ENCODE measurements around the gene CCDC187.
A peak's percentile ranks its signal among the peaks of the same experiment; 100 is the strongest.
"Not testable (repeated sequence)": the region's sequence is repeated elsewhere in the genome, so short reads cannot be mapped to it uniquely, and the experiment has no call there.

Gene CCDC187

DNA sequence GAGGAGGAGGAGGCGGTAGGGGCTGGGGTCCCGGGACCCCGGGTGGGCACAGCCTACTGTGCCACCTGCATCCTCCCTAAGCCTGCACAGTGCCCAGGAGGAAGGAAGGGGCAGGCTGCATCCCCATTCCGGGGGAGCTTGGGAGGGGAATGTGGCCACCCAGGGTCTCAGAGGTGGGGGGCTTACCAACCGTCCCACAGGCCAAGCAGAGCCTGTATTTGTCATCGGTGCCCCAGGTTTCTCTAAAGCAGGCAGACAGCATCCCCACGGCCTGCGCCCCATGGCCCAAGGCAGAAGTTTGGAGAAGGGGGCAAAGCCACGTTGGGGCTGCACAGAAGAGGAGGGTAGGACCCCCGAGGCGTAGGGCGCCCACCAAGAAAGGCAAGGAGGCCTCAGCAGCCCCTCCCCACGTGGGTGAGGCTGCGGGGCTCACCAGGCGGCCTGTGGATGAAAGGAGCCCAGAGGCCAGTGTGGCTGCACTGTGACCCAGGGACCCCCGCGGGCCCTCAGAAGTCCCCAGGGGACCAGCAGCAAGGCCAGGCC is 22.9 kb upstream of the CCDC187 start:
- DNase-seq (ENCODE audit: low spot score) = no peak

DNA sequence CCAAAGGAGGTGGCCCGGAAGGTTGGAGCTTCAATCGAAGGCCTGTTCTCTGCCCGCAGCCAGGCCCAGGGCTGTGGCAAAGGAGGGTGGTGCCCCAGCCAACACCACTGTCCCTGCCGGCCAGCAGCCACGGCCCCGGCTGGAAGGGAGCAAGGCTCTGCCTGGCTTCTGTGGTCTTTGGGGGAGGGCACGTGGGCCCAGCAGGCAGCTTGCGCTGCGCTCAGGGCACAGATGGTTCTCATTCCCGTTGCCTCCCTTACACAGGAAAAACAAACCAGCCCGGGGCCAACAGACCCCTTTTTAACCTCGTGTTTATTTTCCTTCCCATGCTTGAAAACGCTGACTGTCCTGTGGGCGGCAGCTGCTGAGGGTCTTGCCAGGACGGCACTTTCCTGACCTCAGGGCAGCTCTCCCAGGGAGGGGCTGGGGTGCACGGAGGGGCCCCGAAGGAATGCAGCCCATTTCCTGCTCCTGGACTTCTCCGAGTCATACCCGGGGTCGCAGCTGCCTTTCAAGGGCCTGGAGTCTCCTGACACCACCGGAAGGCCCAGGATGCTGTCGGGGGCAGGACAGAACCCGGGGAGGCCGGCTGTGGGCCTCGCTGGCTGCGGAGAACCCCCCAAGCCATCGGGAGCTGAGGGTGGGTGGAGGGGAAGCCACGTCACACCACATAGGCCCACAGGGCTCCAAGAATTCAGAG is 22.3 kb upstream of the CCDC187 start:
- no peak for DNase-seq (ENCODE audit: low spot score)

DNA sequence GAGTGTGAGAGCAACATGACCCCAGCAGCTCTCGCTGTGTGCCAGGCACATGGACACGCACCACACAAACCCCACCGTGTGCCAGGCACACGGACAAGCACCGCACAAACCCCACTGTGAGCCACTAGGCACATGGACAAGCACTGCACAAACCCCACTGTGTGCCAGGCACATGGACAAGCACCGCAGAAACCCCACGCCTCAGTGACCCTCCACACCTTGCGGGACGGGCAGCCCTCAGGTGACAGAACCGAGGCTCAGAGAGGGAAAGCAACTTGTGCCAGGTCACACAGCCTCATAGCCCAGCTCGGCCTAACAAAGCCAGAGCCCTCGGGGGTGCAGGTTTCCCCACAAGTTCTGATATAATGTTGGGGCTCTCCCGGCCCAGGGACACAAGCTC is 21.5 kb upstream of the CCDC187 start:
- no peak for DNase-seq (ENCODE audit: low spot score)

DNA sequence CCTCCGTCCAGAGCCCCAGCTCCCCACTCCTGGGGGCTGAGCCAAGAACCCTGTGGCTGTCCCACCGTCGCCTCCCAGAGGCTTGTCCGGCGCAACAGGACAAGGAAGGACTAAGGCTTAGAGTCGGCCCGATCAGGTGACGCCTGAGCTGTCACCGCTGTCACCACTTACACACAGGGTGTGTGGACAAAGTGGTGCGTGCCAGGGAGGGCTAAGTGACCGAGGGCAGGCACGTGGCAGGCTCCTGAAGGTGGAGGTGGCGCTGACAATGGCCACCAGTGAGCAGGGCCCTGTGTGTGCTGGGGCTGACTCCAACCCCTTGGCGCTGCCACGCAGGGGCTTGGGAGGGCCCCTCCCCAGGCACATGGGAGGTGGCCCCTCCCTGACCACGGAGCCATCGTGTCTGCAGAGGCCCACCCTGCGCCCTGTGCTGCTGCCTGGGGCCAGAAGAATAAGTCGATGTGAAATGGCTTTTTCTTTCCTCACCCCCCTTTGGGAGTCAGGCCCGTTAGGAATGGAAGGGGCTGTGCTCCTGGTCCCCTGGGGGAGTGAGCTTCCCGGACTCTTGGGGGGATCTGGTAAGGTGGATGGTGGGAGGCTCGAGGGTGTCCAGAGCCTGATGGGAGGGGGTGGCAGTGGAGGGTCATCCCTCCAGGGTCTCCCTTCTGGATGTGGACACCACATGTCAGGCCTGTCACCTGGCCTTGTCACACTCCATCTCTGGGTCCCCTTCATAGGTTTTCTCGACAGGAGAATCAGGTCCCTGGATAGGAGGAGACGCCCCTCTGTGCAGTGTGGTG is 20.8 kb upstream of the CCDC187 start:
- no peak for DNase-seq (ENCODE audit: low spot score)

DNA sequence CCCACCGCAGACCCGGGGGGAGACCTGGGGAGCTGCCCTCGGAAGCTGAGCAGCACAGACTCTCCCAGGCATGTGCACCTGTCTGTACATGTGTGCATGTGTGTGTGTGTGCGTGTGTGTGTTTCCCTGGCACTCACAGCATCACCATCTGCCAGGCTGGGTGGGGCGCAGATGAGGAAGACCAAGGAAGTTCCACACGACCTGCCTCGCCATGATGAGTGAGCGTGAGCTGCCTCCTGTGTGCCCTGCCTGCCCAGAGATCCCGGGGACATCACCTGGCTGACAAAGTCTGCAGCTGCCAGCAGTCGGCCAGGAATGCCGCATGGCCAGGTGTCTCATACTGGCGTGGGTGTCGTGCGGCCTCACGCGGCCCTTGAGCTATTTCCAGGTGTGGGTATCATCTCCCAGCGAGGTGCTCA is 19.5 kb upstream of the CCDC187 start:
- DNase-seq (ENCODE audit: low spot score) = no peak

DNA sequence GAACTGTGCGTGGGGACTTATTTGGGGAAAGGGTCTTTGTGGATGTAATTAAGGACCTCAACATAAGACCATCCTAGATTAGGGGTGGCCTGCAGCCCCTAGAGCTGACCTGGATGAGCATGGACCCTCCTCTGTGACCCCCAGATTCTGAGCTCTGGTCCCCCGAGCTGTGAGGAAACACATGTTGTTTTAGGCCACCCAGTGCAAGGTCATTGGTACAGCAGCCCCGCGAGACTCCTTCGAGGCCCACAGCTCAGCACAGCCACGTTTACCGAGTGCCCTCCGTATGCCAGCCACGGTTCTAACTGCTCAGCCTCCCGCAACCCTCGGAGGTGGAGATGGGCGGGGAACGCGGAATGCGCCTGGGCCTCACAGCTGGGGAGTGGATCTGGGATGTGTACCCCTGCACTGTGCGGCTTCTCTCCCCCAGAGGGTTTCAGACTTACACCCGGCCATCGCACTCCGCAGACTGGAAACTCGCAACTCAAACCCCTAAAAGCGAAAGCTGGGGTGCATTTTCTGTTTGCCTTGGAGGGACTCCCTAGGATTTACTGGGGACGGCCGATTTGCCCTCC is 18.9 kb upstream of the CCDC187 start:
- no peak for DNase-seq (ENCODE audit: low spot score)

DNA sequence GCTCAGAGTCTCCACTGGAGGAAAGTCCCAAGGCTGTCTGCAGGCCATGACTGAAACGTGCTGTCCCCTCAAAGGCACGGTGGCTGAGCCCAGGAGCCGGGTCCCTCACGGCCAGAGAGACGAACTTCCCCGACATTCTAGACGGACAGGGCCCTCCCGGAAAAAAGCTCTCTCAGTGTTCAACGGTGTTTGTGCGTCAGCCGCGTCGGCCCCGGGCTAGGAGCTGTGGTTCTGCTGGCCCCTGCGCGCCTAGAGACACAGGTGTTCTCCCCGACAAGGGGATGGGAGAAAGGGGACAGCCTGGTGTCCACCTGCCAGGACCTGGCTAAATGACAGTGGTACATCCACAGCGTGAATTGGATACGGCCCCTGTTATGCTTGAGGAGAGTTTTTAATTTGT is 17.7 kb upstream of the CCDC187 start:
- DNase-seq (ENCODE audit: low spot score) = no peak

DNA sequence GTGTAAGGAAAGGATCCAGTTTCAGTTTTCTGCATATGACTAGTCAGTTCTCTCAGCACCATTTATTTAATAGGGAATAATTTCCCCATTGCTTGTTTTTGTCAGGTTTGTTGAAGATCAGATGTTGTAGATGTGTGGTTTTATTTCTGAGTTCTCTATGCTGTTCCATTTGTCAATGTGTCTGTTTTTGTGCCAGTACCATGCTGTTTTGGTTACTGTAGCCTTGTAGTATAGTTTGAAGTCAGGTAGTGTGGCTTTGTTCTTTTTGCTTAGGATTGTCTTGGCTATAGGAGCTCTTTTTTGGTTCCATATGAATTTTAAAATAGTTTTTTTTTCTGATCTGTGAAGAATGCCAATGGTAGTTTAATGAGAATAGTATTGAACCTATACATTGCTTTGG is 17.1 kb upstream of the CCDC187 start:
- DNase-seq (ENCODE audit: low spot score) = not testable (repeated sequence)

DNA sequence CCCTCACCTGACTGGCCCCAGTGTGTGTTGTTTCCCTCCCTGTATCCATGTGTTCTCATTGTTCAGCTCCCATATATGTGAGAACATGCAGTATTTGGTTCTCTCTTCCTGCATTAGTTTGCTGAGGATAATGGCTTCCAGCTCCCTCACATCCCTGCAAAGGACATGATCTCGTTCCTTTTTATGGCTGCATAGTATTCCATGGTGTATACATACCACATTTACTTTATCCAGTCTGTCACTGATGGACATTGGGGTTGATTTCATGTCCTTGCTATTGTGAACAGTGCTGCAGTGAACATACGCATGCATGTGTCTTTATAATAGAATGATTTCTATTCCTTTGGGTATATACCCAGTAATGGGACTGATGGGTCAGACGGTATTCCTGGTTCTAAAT is 16.1 kb upstream of the CCDC187 start:
- not testable (repeated sequence) for DNase-seq (ENCODE audit: low spot score)

DNA sequence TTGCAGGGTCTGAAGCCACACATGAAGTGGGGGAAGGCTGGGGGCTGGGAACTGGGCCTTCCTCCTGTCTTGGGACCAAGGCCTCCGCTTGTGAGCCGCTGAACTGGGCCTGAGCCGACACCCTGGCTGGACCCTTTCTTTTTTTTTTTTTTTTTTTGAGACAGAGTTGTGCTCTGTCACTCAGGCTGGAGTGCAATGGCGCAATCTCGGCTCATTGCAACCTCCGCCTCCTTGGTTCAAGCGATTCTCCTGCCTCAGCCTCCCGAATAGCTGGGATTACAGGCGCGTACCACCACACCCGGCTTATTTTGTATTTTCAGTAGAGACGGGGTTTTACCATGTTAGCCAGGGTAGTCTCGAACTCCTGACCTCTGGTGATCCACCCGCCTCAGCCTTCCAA is 15.3 kb upstream of the CCDC187 start:
- DNase-seq (ENCODE audit: low spot score) = not testable (repeated sequence)

DNA sequence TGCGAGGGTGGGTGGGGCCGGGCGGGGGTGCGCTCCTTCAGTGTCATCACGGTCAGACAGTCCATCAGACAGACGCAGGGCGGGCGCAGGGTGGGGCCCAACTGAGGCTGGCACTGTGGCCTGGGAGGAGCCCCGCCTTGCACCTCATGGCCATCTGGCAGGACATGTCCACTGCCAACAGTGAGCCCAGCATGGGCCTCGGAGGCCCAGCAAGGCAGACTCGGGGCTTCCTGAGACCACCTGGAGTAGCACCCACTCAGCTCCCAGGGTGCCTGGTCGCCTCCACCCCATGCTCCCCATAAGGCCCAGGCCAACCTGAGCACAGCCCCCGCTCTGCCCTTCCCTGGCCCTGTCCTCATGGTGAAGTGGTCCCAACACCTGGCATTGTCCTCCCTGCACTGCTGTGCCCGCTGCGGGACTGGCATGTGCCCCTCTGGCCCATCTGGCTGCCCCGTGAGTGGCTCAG is 14.9 kb upstream of the CCDC187 start:
- DNase-seq (ENCODE audit: low spot score) = no peak

DNA sequence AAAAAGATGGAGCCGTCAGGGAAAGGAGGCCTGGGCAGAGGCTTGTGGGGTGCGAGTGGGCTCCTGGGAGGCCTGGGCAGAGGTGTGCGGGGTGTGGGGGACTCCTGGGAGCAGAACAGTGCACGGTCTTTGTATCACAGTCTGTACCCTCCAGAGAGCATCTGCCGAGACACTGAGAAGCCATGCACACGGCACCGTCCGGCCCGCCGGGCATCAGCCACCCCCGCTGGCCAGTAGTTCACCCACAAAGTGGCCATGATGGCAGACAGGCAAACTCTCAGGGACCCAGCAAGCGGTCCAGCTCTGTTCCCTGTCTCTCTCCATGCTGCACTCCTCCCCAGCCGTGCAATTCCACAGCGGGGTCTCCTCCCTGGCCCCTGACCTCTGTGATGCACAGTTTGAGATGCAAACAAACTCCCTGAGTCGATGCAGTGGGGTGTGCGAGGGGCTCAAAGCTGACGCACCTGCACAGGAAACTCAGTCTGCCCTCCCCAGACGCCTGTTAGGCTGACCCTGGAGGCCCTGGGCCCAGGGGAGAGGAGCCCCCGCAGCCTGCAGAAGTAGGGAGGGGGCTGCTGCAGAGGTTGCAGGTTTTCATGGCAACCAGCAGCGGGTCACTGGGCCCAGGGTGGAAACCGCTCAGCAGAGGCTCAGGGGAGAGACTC is 14.3 kb upstream of the CCDC187 start:
- no peak for DNase-seq (ENCODE audit: low spot score)

DNA sequence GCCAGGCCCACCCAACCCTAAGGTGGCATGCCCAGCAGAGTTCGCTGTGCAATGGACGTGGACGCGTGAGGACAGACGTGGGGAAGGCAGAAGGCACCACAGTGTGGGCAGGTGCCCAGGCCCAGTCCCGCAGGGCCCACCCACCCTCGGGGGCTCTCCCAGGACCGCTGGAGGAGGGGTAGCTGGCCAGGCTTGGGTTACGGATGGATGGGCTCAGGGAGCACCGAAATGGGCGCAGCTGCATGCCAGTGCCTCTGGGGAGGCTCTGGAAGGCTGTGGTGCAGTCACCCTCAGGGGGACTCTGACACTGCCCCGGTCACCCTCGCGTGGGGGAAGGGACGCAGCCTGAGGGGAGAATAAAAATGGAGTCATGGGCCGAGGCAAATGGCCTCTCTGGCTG is 13.8 kb upstream of the CCDC187 start:
- no peak for DNase-seq (ENCODE audit: low spot score)

DNA sequence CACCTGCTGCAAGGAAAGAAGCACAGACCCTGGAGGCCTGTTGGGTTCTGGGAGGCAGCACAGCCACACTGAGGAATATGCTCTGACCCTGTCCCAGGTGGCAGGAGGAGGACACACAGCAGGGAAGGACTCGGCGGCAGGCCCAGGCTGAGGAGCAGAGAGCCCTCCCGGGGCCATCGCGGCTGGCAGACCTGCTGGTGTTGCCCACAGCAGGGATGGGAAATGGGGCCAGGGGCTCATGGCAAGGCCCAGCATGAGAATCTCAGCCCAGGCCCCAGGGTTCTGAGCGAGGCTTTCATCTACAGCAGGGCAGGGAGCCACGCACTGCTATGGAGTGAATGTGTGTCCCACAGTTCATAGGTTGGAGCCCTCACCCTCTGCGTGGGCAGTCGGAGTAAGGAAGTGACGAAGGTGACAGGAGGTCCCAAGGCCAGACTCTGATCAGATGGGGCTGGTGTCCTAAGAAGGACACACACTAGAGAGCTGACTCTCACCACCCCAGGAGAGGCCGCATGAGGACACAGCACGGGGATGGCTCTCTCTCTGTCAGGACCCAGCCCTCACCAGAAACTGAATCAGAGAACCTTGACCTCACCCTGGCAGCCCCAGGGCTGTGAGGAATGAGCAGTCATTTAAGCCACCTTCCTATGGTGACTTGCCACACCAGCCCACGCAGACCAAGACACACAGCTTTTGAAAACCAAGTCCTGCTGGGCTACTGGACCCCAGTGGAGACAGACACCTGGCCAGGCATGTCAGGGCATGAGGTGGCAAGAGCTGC is 13.2 kb upstream of the CCDC187 start:
- no peak for DNase-seq (ENCODE audit: low spot score)

DNA sequence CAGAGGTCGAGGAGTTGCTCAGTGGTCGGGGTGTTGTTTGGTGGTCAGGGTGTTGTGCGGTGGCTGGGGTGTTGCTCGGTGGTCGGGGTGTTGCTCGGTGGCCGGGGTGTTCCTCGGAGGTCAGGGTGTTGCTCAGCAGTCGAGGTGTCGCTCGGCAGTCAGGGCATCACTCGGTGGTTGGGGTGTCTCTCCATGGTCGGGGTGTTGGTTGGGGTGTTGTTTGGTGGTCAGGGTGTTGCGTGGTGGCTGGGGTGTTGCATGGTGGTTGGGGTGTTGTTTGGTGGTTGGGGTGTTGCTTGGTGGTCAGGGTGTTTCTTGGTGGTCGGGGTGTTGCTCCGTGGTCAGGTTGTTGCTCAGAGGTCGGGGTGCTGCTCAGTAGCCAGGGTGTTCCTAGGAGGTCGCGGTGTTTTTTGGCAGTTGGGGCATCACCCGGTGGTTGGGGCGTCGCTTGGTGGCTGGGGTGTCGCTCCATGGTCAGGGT is 12.4 kb upstream of the CCDC187 start:
- peak; percentile 42 for DNase-seq (ENCODE audit: low spot score)

DNA sequence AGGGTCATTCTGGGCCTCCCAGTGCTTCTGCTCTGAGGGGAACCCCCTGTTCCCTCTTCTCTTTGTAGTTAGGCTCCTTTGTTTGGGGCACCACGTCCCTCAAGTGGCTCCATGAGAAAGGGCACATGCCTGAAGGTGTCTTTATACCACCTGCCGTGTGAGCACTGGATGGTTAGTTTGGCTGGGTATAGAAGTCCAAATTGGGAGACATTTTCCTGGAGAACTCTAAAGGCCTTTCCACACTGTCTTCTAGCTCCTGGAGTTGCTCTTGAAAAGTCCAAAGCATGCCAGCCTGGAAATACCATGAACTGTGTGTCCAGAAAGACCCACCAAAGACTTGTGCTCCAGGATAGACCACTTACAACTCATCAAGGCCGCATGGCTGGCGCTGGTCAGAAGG is 11.1 kb upstream of the CCDC187 start:
- no peak for DNase-seq (ENCODE audit: low spot score)

DNA sequence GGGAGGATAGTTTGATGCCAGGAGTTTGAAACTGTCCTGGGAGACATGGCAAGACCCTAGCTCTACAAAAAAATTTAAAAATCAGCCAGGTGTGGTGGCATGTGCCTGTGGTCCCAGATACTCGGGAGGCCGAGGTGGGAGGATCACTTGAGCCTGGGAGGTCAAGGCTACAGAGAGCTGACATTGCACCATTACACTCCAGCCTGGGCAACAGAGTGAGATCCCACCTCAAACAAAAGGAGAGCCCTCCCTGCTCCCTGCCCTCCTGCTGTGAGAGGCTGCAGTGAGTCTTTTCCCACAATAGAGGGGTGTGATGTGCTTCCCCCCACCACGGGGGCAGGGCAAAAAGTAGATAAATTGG is 10.1 kb upstream of the CCDC187 start:
- no peak for DNase-seq (ENCODE audit: low spot score)

DNA sequence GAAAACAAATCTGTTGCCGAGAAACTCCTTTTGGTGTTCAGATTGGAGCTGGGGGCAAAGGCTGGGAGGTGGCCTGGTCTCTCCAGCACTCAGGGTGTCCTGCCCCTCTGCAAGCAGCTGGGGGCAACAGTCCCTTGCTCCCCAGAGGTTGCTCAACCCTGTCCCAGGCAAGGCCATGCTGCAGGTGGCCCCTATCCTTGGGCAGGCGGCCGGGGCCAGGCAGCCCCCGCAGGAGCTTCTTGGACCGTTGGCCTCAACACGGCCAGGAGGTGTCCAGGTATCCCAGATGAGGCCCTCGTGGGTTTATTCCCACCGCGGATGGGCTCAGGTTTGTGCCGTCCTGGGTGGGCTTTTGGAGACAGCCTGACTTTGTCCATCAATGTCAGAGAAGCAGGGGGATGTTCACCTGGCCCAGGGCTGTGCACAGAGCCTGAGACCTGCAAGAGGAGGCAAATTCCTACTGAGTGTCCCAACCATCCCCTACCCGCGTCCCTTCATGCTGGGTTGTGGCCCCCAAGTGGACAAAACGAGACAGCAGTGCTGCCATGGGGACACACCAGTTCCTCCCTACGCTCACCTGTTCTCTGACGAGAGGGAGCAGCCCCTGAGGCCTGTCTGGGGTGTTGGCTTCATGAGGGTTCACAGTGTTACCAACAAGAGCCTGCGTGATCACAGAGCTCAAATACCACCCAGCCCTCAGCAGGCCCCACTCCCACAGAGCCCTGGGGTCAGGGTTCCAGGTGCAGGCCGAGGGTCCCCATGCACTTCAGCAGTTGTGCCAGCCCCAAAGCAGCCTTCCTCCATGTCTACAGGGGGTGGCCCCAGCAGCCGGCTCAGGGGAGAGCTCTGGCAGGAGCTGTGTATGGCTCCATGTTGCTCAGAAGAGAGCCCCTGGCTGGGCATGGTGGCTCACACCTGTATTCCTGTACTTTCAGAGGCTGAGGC is 9.5 kb upstream of the CCDC187 start:
- DNase-seq (ENCODE audit: low spot score) = no peak

DNA sequence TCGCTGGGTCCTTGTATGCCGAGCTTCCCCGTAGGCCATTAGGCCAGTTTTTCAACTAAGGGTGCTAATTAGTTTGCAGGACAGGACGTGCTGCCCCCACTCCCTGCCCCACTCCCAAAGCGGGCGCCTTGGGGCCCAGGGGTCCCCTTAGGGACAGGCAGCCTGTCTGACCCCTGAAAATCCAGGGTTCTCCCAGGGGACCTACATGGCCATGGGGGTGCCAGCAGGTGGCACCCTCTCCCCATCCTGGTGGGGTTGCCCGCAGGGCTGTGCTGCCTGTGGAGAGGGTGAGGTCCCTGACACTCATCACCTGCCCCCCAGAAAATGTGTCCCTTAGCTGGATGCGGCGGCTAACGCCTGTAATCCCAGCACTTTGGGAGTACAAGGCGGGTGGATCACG is 8.5 kb upstream of the CCDC187 start:
- peak; percentile 35 for DNase-seq (ENCODE audit: low spot score)

DNA sequence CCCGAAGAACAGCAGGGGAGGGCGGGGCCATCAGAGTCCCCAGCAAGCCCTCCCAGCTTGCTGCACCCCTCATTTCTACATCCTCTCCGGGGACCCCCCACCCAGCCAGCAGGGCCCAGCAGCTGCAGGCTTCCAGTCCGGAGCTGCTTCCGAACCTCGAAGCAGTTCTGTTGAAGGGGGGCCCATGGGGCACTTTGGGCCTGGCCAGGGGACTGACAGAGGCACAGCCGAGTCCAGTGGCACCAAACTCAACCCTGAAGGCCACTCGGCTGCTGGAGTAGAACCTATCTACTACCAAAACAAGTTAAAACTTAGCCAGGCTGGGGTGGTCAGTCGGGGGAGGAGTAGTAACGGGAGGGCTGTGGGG is 8.1 kb upstream of the CCDC187 start:
- DNase-seq (ENCODE audit: low spot score) = no peak

Measured in CD4-positive, alpha-beta T cell treated with Interleukin-2 at 100 ng/mL for 4 hours (primary cell).